HEK293 (cell line): ENCODE results near the gene TAS1R3.
A peak's percentile ranks its signal among the peaks of the same experiment; 100 is the strongest.

Experiments
- CTCF ChIA-PET: fragments of 350-600 bp; formaldehyde crosslinking; extraction: SDS; loops from one replicate; lab custom pipeline; 2021; ENCODE audit warnings: antibody characterized with exemption; lab: Yijun Ruan, JAX
- POLR2A ChIA-PET: fragments of 300-600 bp; formaldehyde crosslinking; extraction: SDS; loops from one replicate; lab custom pipeline; 2020; ENCODE audit warnings: antibody characterized with exemption, inconsistent platforms; lab: Yijun Ruan, JAX
- H3K27ac ChIP-seq: fragments of 200-500 bp; sonication (Bioruptor generic); 2 replicates; pipeline ENCODE4 v1.5.1; 2014; ENCODE audit warnings: low read depth, low read length, control low read depth, inconsistent platforms; ENCODE audit errors: extremely low read depth
- H3K36me3 ChIP-seq, 2 experiments: fragments of 200-500 bp in 1 of 2; sonication (Bioruptor generic) in 1 of 2; 1 replicate in 1 of 2; 2 replicates in 1 of 2; pipeline ENCODE4 v1.5.1; 2014 to 2017; ENCODE audit warnings: inconsistent platforms in 2 of 2, low read length in 2 of 2; ENCODE audit not compliant: control insufficient read depth in 2 of 2, insufficient read depth in 1 of 2
- H3K4me1 ChIP-seq: fragments of 200-500 bp; sonication (Bioruptor generic); 2 replicates; pipeline ENCODE4 v1.5.1; 2014; ENCODE audit warnings: mild to moderate bottlenecking, low read length, inconsistent platforms; ENCODE audit not compliant: control insufficient read depth, insufficient read depth
- H3K4me3 ChIP-seq: 2 replicates; pipeline ENCODE4 v1.5.1; 2011; ENCODE audit warnings: low read depth, mild to moderate bottlenecking, control low read depth, low read length, moderate library complexity
- H3K9me3 ChIP-seq: fragments of 200-500 bp; sonication (Bioruptor generic); 2 replicates; pipeline ENCODE4 v1.5.1; 2014; ENCODE audit warnings: low read depth, low read length, inconsistent platforms; ENCODE audit not compliant: control insufficient read depth, insufficient read depth
- IKZF3 ChIP-seq: fragments of 450-650 bp; IDR thresholded peaks from 2 replicates; pipeline ENCODE4 v1.5.0; 2018; ENCODE audit warnings: missing biosample characterization, mild to moderate bottlenecking, missing genetic modification characterization, moderate library complexity
- KLF1 ChIP-seq: fragments of 450-650 bp; formaldehyde crosslinking; IDR thresholded peaks from 2 replicates; pipeline ENCODE4 v1.5.1; 2016; ENCODE audit warnings: missing biosample characterization, missing genetic modification characterization
- PATZ1 ChIP-seq: fragments of 450-650 bp; formaldehyde crosslinking; IDR thresholded peaks from 2 replicates; pipeline ENCODE4 v1.5.1; 2016; ENCODE audit warnings: missing biosample characterization, missing genetic modification characterization
- PBX3 ChIP-seq: sonication (generic); formaldehyde crosslinking; IDR thresholded peaks from 2 replicates; pipeline ENCODE4 v1.8.1; 2022; ENCODE audit warnings: mild to moderate bottlenecking, moderate library complexity, missing genetic modification reagents
- REST ChIP-seq: fragments of 450-650 bp; formaldehyde crosslinking; IDR thresholded peaks from 2 replicates; pipeline ENCODE4 v1.5.1; 2016; ENCODE audit warnings: missing biosample characterization, missing genetic modification characterization
- SCRT1 ChIP-seq: fragments of 450-650 bp; formaldehyde crosslinking; IDR thresholded peaks from 2 replicates; pipeline ENCODE4 v1.5.1; 2016; ENCODE audit warnings: missing biosample characterization, missing genetic modification characterization, borderline replicate concordance
- ZBTB21 ChIP-seq: fragments of 450-650 bp; formaldehyde crosslinking; IDR thresholded peaks from 2 replicates; pipeline ENCODE4 v1.5.1; 2017; ENCODE audit warnings: missing biosample characterization, missing genetic modification characterization
- ZBTB6 ChIP-seq: fragments of 450-650 bp; formaldehyde crosslinking; IDR thresholded peaks from 2 replicates; pipeline ENCODE4 v1.5.1; 2017; ENCODE audit warnings: missing biosample characterization, missing genetic modification characterization
- ZEB2 ChIP-seq: fragments of 450-650 bp; formaldehyde crosslinking; IDR thresholded peaks from 2 replicates; pipeline ENCODE4 v1.5.1; 2016; ENCODE audit warnings: missing biosample characterization, missing genetic modification characterization
- ZFHX2 ChIP-seq: fragments of 450-650 bp; formaldehyde crosslinking; conservative IDR thresholded peaks from 2 replicates; pipeline ENCODE4 v1.5.1; 2016; ENCODE audit warnings: missing biosample characterization, missing genetic modification characterization
- ZFP3 ChIP-seq: fragments of 450-650 bp; formaldehyde crosslinking; IDR thresholded peaks from 2 replicates; pipeline ENCODE4 v1.5.1; 2016; ENCODE audit warnings: low read depth, missing biosample characterization, missing genetic modification characterization
- ZNF280C ChIP-seq: fragments of 450-650 bp; formaldehyde crosslinking; IDR thresholded peaks from 2 replicates; pipeline ENCODE4 v1.5.1; 2016; ENCODE audit warnings: missing biosample characterization, missing genetic modification characterization
- ZNF324 ChIP-seq: fragments of 450-650 bp; formaldehyde crosslinking; IDR thresholded peaks from 2 replicates; pipeline ENCODE4 v1.5.1; 2016; ENCODE audit warnings: missing biosample characterization, missing genetic modification characterization
- ZNF501 ChIP-seq: fragments of 450-650 bp; formaldehyde crosslinking; IDR thresholded peaks from 2 replicates; pipeline ENCODE4 v1.5.1; 2016; ENCODE audit warnings: missing biosample characterization, missing genetic modification characterization
- ZNF596 ChIP-seq: fragments of 450-650 bp; IDR thresholded peaks from 2 replicates; pipeline ENCODE4 v1.5.0; 2018; ENCODE audit warnings: missing biosample characterization, mild to moderate bottlenecking, missing genetic modification characterization, moderate library complexity
- ZNF624 ChIP-seq: fragments of 450-650 bp; formaldehyde crosslinking; IDR thresholded peaks from 2 replicates; pipeline ENCODE4 v1.5.1; 2017; ENCODE audit warnings: missing biosample characterization, missing genetic modification characterization
- ZNF626 ChIP-seq: fragments of 450-650 bp; sonication (Bioruptor Pico); formaldehyde crosslinking; IDR thresholded peaks from 2 replicates; pipeline ENCODE4 v1.5.1; 2018; ENCODE audit warnings: missing biosample characterization, missing genetic modification characterization, inconsistent platforms
- ZNF677 ChIP-seq: fragments of 450-650 bp; IDR thresholded peaks from 2 replicates; pipeline ENCODE4 v1.5.0; 2018; ENCODE audit warnings: missing biosample characterization, mild to moderate bottlenecking, missing genetic modification characterization, moderate library complexity
- ZNF701 ChIP-seq: fragments of 450-650 bp; formaldehyde crosslinking; IDR thresholded peaks from 2 replicates; pipeline ENCODE4 v1.5.1; 2016; ENCODE audit warnings: missing biosample characterization, missing genetic modification characterization
- ZSCAN23 ChIP-seq: fragments of 450-650 bp; formaldehyde crosslinking; IDR thresholded peaks from 2 replicates; pipeline ENCODE4 v1.5.1; 2016; ENCODE audit warnings: missing biosample characterization, missing genetic modification characterization

Gene TAS1R3

GRCh38 chr1:1282998-1283397 lies 48.1 kb upstream of the TAS1R3 start:
- no peak overlapping the region for H3K4me3 ChIP-seq
- H3K4me1 ChIP-seq, result no peaks in the 10 kb centered on the region
- H3K27ac ChIP-seq, result no peak overlapping the region
- ChIA-PET POLR2A (no interaction called here), CTCF (interaction anchor here (0.6 kb wide), 1 partner anchor 8 kb away, joined by 3 read pairs; no protein-coding TSS in a partner anchor)
- H3K9me3 ChIP-seq, result no peaks in the 10 kb centered on the region
- peak; percentile 60 for TF ChIP-seq KLF1
- no peak for TF ChIP-seq ZNF280C
- H3K36me3 ChIP-seq, result no peaks in the 10 kb centered on the region

GRCh38 chr1:1283821-1284220 lies 47.3 kb upstream of the TAS1R3 start:
- no peak overlapping the region for H3K27ac ChIP-seq
- no peaks in the 10 kb centered on the region for H3K36me3 ChIP-seq
- H3K4me1 ChIP-seq, result no peaks in the 10 kb centered on the region
- no peak for TF ChIP-seq ZNF324 (tag by site-specific recombination)
- TF ChIP-seq ZFP3, result no peak
- no peak for TF ChIP-seq ZSCAN23 (tag by site-specific recombination)
- 0 out of 2 replicates have a peak, but pooled peaks have one; percentile 31 for TF ChIP-seq ZFHX2
- TF ChIP-seq ZBTB6 (tag by site-specific recombination), result no peak
- TF ChIP-seq IKZF3, result no peak
- TF ChIP-seq KLF1, result peak; percentile 54
- TF ChIP-seq ZBTB21, result no peak
- TF ChIP-seq PATZ1 (tag by site-specific recombination), result no peak
- no peak for TF ChIP-seq SCRT1
- TF ChIP-seq ZNF624 (tag by site-specific recombination), result no peak
- H3K9me3 ChIP-seq, result no peaks in the 10 kb centered on the region
- H3K4me3 ChIP-seq, result no peak overlapping the region
- CTCF ChIA-PET, result no interaction called here
- POLR2A ChIA-PET, result no interaction called here

- Histone ChIP-seq H3K36me3 (no peaks in the 10 kb centered on the region), H3K27ac (no peak overlapping the region)
- CTCF ChIA-PET, result no interaction called here
- TF ChIP-seq ZNF626 (no peak), ZEB2 (tag by site-specific recombination) (no peak), REST (tag by site-specific recombination) (no peak), ZNF677 (tag by site-specific recombination) (no peak), ZNF701 (tag by site-specific recombination) (no peak), PBX3 (CRISPR knock-in tag) (no peak), ZNF501 (no peak), ZNF596 (tag by site-specific recombination) (no peak)
Observed at GRCh38 chr1:1284221-1285101, 46.6 kb upstream of the TAS1R3 start.

More at GRCh38 chr1:1284221-1285101, 46.6 kb upstream of the TAS1R3 start:
- POLR2A ChIA-PET, result no interaction called here
- Histone ChIP-seq H3K4me1 (no peaks in the 10 kb centered on the region), H3K9me3 (no peaks in the 10 kb centered on the region), H3K4me3 (no peak overlapping the region)
